H1 (cell line): Measurements from ENCODE around the gene ARHGEF38. TPM values are rescaled to one million over a fixed set of nuclear protein-coding genes. Genes with fewer than 3 reads are reported as not detected.

Source experiments
- CTCF ChIA-PET: fragments of 300-600 bp; sonication (Branson Sonifier 250); formaldehyde crosslinking; loops from one replicate; lab custom pipeline; 2021; ENCODE audit not compliant: partially characterized antibody; lab: Charles Lee
- POLR2A ChIA-PET: fragments of 300-600 bp; sonication (Branson Sonifier 250); formaldehyde crosslinking; loops from one replicate; lab custom pipeline; 2021; ENCODE audit warnings: inconsistent platforms; ENCODE audit not compliant: partially characterized antibody; lab: Charles Lee
- DNase-seq, 2 experiments: peaks; one replicate each; pipeline versions ENCODE4 v3.0.0 to v3.0.0-alpha.2; 2010 to 2022; ENCODE audit warnings: low spot score in 2 of 2, low read depth in 1 of 2, mixed read lengths in 1 of 2
- FAIRE-seq: peaks from 2 replicates; lab custom pipeline; 2011; peaks lifted over from hg19 to GRCh38; lab: Jason Lieb, UNC
- H2AFZ ChIP-seq: 2 replicates; pipeline ENCODE4 v1.8.1; 2012; ENCODE audit warnings: low read length, inconsistent platforms
- H2AK5ac ChIP-seq: 2 replicates; pipeline ENCODE4 v1.6.1; 2013; ENCODE audit warnings: low read depth, low read length
- H2BK120ac ChIP-seq: replicated peaks from 2 replicates; pipeline ENCODE3; 2013; ENCODE audit warnings: low read depth, low read length, inconsistent platforms
- H2BK12ac ChIP-seq: 2 replicates; pipeline ENCODE4 v1.6.1; 2013; ENCODE audit warnings: low read depth, low read length
- H2BK15ac ChIP-seq: 2 replicates; pipeline ENCODE4 v1.6.1; 2013; ENCODE audit warnings: low read length
- H2BK20ac ChIP-seq: 2 replicates; pipeline ENCODE4 v1.6.1; 2013; ENCODE audit warnings: low read length
- H2BK5ac ChIP-seq: 2 replicates; pipeline ENCODE4 v1.6.1; 2013; ENCODE audit warnings: low read depth, low read length
- H3K14ac ChIP-seq: 2 replicates; pipeline ENCODE4 v1.6.1; 2013; ENCODE audit warnings: inconsistent platforms; ENCODE audit not compliant: insufficient read length
- H3K18ac ChIP-seq: 2 replicates; pipeline ENCODE4 v1.6.1; 2013; ENCODE audit warnings: low read length; ENCODE audit errors: extremely low read depth
- H3K23ac ChIP-seq: 2 replicates; pipeline ENCODE4 v1.6.1; 2013; ENCODE audit warnings: inconsistent platforms; ENCODE audit not compliant: insufficient read length
- H3K23me2 ChIP-seq: 2 replicates; pipeline ENCODE4 v1.6.1; 2013; ENCODE audit warnings: low read depth, low read length
- H3K27ac ChIP-seq: 2 replicates; pipeline ENCODE4 v1.6.1; 2011; ENCODE audit warnings: low read depth, low read length, inconsistent platforms
- H3K27me3 ChIP-seq, 4 experiments: replicated peaks in 1 of 4; 1 replicate in 1 of 4; 2 replicates in 3 of 4; pipeline versions ENCODE4 v1.6.1 to v1.8.1; 2011 to 2013; ENCODE audit warnings: low read length in 3 of 4, mild to moderate bottlenecking in 3 of 4, inconsistent platforms in 2 of 4, mixed read lengths in 2 of 4, moderate library complexity in 1 of 4; ENCODE audit not compliant: control insufficient read depth in 3 of 4, insufficient read depth in 3 of 4; ENCODE audit errors: extremely low read depth in 1 of 4
- H3K36me3 ChIP-seq, 4 experiments: 2 replicates each; pipeline versions ENCODE4 v1.6.1 to v1.8.1; 2011 to 2013; ENCODE audit warnings: mild to moderate bottlenecking in 4 of 4, low read length in 3 of 4, moderate library complexity in 2 of 4, control low read depth in 1 of 4, inconsistent platforms in 1 of 4; ENCODE audit not compliant: insufficient read depth in 4 of 4, control insufficient read depth in 2 of 4
- H3K4ac ChIP-seq: replicated peaks from 2 replicates; pipeline ENCODE3; 2013; ENCODE audit warnings: low read length, low read depth, mixed read lengths, inconsistent platforms; ENCODE audit not compliant: insufficient read length
- H3K4me1 ChIP-seq, 4 experiments: replicated peaks in 1 of 4; 1 replicate in 1 of 4; 2 replicates in 3 of 4; pipeline versions ENCODE4 v1.6.1 to v1.8.1; 2011 to 2013; ENCODE audit warnings: low read length in 3 of 4, inconsistent platforms in 2 of 4, mixed read lengths in 1 of 4; ENCODE audit not compliant: insufficient read depth in 4 of 4, control insufficient read depth in 3 of 4
- H3K4me2 ChIP-seq, 2 experiments: 2 replicates each; pipeline versions ENCODE4 v1.6.1 to v1.8.1; 2011 to 2013; ENCODE audit warnings: low read depth in 2 of 2, low read length in 2 of 2, control low read depth in 1 of 2, inconsistent platforms in 1 of 2, mild to moderate bottlenecking in 1 of 2; ENCODE audit not compliant: insufficient read depth in 1 of 2
- H3K4me3 ChIP-seq, 4 experiments: fragments of 200-600, 300-600 bp in 1 of 4; sonication (generic), shearing (Covaris generic), sonication (Bioruptor Twin) in 1 of 4; 2 replicates each; pipeline versions ENCODE4 v1.5.1 to v1.8.1; 2011 to 2016; ENCODE audit warnings: low read length in 4 of 4, low read depth in 3 of 4, control low read depth in 2 of 4, inconsistent platforms in 2 of 4, mild to moderate bottlenecking in 2 of 4, mixed read lengths in 1 of 4, moderate library complexity in 1 of 4; ENCODE audit not compliant: insufficient read depth in 2 of 4; ENCODE audit errors: extremely low read depth in 1 of 4
- H3K56ac ChIP-seq: replicated peaks from 2 replicates; pipeline ENCODE3; 2013; ENCODE audit warnings: low read depth, mild to moderate bottlenecking, mixed read lengths, low read length, inconsistent platforms; ENCODE audit not compliant: insufficient read length
- H3K79me1 ChIP-seq: 2 replicates; pipeline ENCODE4 v1.6.1; 2013; ENCODE audit warnings: low read depth, low read length, control low read depth
- H3K79me2 ChIP-seq, 2 experiments: 2 replicates each; pipeline versions ENCODE4 v1.6.1 to v1.8.1; 2012 to 2013; ENCODE audit warnings: low read length in 2 of 2, mild to moderate bottlenecking in 2 of 2, inconsistent platforms in 1 of 2; ENCODE audit not compliant: insufficient read depth in 2 of 2, control insufficient read depth in 1 of 2
- H3K9ac ChIP-seq, 4 experiments: replicated peaks in 1 of 4; 1 replicate in 1 of 4; 2 replicates in 3 of 4; pipeline versions ENCODE4 v1.6.1 to v1.8.1; 2011 to 2013; ENCODE audit warnings: low read depth in 3 of 4, low read length in 3 of 4, control low read depth in 2 of 4, mild to moderate bottlenecking in 2 of 4, moderate library complexity in 2 of 4, inconsistent platforms in 1 of 4; ENCODE audit errors: extremely low read depth in 1 of 4
- H3K9me3 ChIP-seq, 2 experiments: 2 replicates each; pipeline versions ENCODE4 v1.6.1 to v1.8.1; 2012 to 2013; ENCODE audit warnings: mild to moderate bottlenecking in 2 of 2, moderate library complexity in 2 of 2, control low read depth in 1 of 2, inconsistent platforms in 1 of 2, low read depth in 1 of 2, low read length in 1 of 2, mixed read lengths in 1 of 2; ENCODE audit not compliant: insufficient read depth in 2 of 2
- H4K20me1 ChIP-seq, 2 experiments: replicated peaks in 1 of 2; 2 replicates each; pipeline versions ENCODE3 to v1.8.1; 2011 to 2013; ENCODE audit warnings: inconsistent platforms in 2 of 2, low read length in 2 of 2, mild to moderate bottlenecking in 1 of 2; ENCODE audit not compliant: insufficient read depth in 2 of 2, control insufficient read depth in 1 of 2
- H4K5ac ChIP-seq: 2 replicates; pipeline ENCODE4 v1.6.1; 2013; ENCODE audit warnings: low read length, low read depth, mixed read lengths, inconsistent platforms; ENCODE audit not compliant: insufficient read length
- H4K8ac ChIP-seq: 2 replicates; pipeline ENCODE4 v1.8.0; 2013; ENCODE audit warnings: mild to moderate bottlenecking, moderate library complexity, low read length, inconsistent platforms; ENCODE audit not compliant: insufficient read depth; ENCODE audit errors: extremely low read depth
- H4K91ac ChIP-seq: replicated peaks from 2 replicates; pipeline ENCODE3; 2013; ENCODE audit warnings: low read length, mixed read lengths, inconsistent platforms; ENCODE audit not compliant: insufficient read length
- GABPA ChIP-seq: IDR thresholded peaks from 2 replicates; pipeline ENCODE4 v1.6.1; 2011; ENCODE audit warnings: mild to moderate bottlenecking, low read length, moderate library complexity, borderline replicate concordance; ENCODE audit not compliant: insufficient read depth
- SAP30 ChIP-seq: fragments of 300-600 bp; sonication (generic); IDR thresholded peaks from 2 replicates; pipeline ENCODE4 v1.7.1; 2012; ENCODE audit warnings: low read length, moderate library complexity, mild to moderate bottlenecking, inconsistent platforms; ENCODE audit not compliant: insufficient read depth, insufficient replicate concordance
- WGBS, 2 experiments: shearing (Covaris generic) in 1 of 2; methylation state at CpG; one replicate each; pipeline versions ENCODE4 v1.1.6 to v1.1.7; 2013 to 2015; ENCODE audit warnings: low lambda C conversion rate in 2 of 2, mixed read lengths in 2 of 2, inconsistent platforms in 1 of 2, low coverage in 1 of 2, missing lambda C conversion rate in 1 of 2; ENCODE audit not compliant: insufficient replicate concordance in 2 of 2, insufficient coverage in 1 of 2, insufficient read length in 1 of 2; ENCODE audit errors: extremely low coverage in 1 of 2, missing lambda C conversion rate in 1 of 2; 5-methylcytosine and 5-hydroxymethylcytosine counted together
- polyA plus RNA-seq, 7 experiments: library from polyadenylated mRNA; depleted of rRNA in 3 of 7; stranded (reverse) in 5 of 7; unstranded in 2 of 7; fragments of >200 nt in 5 of 7; fragments of 200-250 nt in 2 of 7; gene quantifications; 1 replicate in 5 of 7; 2 replicates in 1 of 7; 4 replicates in 1 of 7; pipeline versions ENCODE4 v1.2.1 to v1.2.3, GENCODE V29; 2011 to 2013; ENCODE audit warnings: missing spikeins in 2 of 7, mixed read lengths in 2 of 7
- total RNA-seq: library from RNA; stranded (reverse); fragmentation: NEBNext Ultra II Directional; extraction: Animal tissue kit (Norgen Biotek cat#: 25700); gene quantifications from 2 replicates; pipeline ENCODE4 v1.2.1, GENCODE V29; 2021

The ARHGEF38 gene
- total and polyA plus RNA-seq, 2 of the 8 experiments (the other 6 are each of a cell fraction or from before 2014, with no cell fraction given) = not detected

- H3K27me3 ChIP-seq = no peaks in the 10 kb centered on the region
- POLR2A ChIA-PET = no interaction called here
- no peak for FAIRE-seq
- H3K4me2 ChIP-seq = no peak overlapping the region
- H2BK12ac ChIP-seq = no peak overlapping the region
- no peak overlapping the region for H4K91ac ChIP-seq
- H4K8ac ChIP-seq = no peak overlapping the region
- no peak overlapping the region for H3K27ac ChIP-seq
- no peak overlapping the region for H2AFZ ChIP-seq
- no peak overlapping the region for H3K56ac ChIP-seq
- no peak overlapping the region for H2BK20ac ChIP-seq
- 54% methylated on average over 1 of the region's 1 CpG; no CpG with 5 or more reads in 1 of the 2 experiments for WGBS, 2 experiments
- no peak overlapping the region for H2AK5ac ChIP-seq
- H3K79me1 ChIP-seq = no peaks in the 10 kb centered on the region
- no peak overlapping the region for H2BK15ac ChIP-seq
- H3K79me2 ChIP-seq = no peaks in the 10 kb centered on the region
- no peak overlapping the region for H3K4ac ChIP-seq
- no peaks in the 10 kb centered on the region for H3K23me2 ChIP-seq
- no peak overlapping the region for H2BK5ac ChIP-seq
- H3K36me3 ChIP-seq = no peaks in the 10 kb centered on the region
- H3K18ac ChIP-seq = no peak overlapping the region
- no peak overlapping the region for H2BK120ac ChIP-seq
- H3K23ac ChIP-seq = no peak overlapping the region
- H3K14ac ChIP-seq = no peak overlapping the region
- H3K4me3 ChIP-seq = no peak overlapping the region
- no peaks in the 10 kb centered on the region for H3K9me3 ChIP-seq
- H3K4me1 ChIP-seq = no peaks in the 10 kb centered on the region
- no peak overlapping the region for H4K5ac ChIP-seq
- TF ChIP-seq SAP30 = no peak
- TF ChIP-seq GABPA = no peak
- no peak overlapping the region for H3K9ac ChIP-seq
- no peak for DNase-seq
- CTCF ChIA-PET = no interaction called here
- no peaks in the 10 kb centered on the region for H4K20me1 ChIP-seq
These were observed 53.1 kb downstream of the ARHGEF38 start for GRCh38 chr4:105605493-105605892.
